ENCODE results near the gene ADD2. TPM values are rescaled to one million over a fixed set of nuclear protein-coding genes. Genes with fewer than 3 reads are reported as not detected.
"Not testable (repeated sequence)": the region's sequence is repeated elsewhere in the genome, so short reads cannot be mapped to it uniquely, and the experiment has no call there.

Gene ADD2
- total RNA-seq, 2 donors from 2014 or later = 3.0 to 5.2 TPM

GRCh38 chr2:70756128-70756527, 11.9 kb downstream of the ADD2 start:
- no peak for DNase-seq (ENCODE audit: low spot score)
- intact Hi-C loops (cut with DNase I) = no loop called here

DNA sequence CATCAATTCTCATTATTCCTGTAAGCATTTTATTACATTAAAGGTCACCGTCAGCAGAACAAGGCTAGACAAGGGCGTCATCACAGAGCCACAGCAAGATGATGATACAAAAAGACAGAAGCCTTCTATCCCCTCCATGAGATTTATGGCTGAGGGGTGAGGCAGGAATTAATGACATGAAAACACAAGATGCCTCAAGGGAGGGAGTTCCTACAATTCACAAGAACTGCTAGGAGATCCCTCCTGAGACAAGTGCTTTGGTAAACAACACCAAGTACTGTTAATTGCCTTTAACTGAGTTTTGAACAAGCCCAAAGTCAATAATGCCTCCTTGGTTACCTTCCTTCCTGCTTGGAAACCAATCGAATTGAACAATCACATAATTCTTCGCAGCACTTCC, 14.1 kb downstream of the ADD2 start:
- DNase-seq (ENCODE audit: low spot score) = no peak
- intact Hi-C loops (cut with DNase I) = no loop called here

- intact Hi-C loops (cut with DNase I) = no loop called here
- DNase-seq (ENCODE audit: low spot score) = no peak
Measured at GRCh38 chr2:70753031-70753430, 15.0 kb downstream of the ADD2 start.

DNA sequence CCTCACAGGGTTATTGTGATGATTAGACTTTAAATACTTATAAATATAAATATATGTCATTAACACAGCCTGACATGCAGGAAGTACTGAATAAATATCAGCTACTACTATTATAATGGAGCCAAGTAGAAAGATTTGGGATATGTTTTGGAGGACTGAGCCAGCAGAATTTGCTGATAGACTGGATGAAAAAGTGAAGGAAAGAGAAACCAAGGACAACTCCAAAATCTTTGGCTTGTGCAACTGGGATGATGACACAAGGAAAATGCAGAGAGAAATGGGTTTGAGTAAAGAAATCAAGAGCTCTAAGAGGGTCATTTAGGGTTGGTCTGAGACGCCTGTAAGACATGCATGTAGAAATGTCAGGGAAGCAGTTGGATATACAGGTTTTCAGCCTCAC, 15.6 kb downstream of the ADD2 start:
- intact Hi-C loops (cut with DNase I) = no loop called here
- no peak for DNase-seq (ENCODE audit: low spot score)

GRCh38 chr2:70751881-70752280, 16.1 kb downstream of the ADD2 start:
- DNase-seq (ENCODE audit: low spot score) = no peak

DNA sequence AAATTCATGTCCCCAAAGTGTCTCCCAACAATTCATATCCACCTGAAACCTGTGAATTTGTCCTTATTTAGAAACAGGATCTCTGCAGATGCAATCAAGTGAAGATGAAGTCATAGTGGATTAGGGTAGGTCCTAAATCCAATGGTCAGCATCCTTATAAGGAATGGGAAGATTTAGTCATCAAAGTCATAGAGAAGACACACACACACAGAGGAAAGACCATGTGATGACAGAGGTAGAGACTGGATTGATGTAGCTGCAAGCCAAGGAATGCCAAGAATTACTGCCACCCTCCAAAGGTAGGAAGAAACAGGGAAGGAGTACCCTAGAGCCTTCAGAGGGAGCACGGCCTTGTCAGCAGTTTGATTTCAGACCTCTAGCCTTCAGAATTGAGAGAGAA, 17.7 kb downstream of the ADD2 start:
- intact Hi-C loops (cut with DNase I) = no loop called here
- no peak for DNase-seq (ENCODE audit: low spot score)

More at GRCh38 chr2:70751881-70752280, 16.1 kb downstream of the ADD2 start:
- intact Hi-C loops (cut with DNase I) = no loop called here

- DNase-seq (ENCODE audit: low spot score) = no peak
- intact Hi-C loops (cut with DNase I) = no loop called here
Measured at GRCh38 chr2:70748002-70748784, 19.8 kb downstream of the ADD2 start.

- no peak for DNase-seq (ENCODE audit: low spot score)
- intact Hi-C loops (cut with DNase I) = no loop called here
Measured at GRCh38 chr2:70747284-70747683, 20.7 kb downstream of the ADD2 start.

GRCh38 chr2:70746094-70746974, 21.7 kb downstream of the ADD2 start:
- DNase-seq (ENCODE audit: low spot score) = no peak
- intact Hi-C loops (cut with DNase I) = no loop called here

DNA sequence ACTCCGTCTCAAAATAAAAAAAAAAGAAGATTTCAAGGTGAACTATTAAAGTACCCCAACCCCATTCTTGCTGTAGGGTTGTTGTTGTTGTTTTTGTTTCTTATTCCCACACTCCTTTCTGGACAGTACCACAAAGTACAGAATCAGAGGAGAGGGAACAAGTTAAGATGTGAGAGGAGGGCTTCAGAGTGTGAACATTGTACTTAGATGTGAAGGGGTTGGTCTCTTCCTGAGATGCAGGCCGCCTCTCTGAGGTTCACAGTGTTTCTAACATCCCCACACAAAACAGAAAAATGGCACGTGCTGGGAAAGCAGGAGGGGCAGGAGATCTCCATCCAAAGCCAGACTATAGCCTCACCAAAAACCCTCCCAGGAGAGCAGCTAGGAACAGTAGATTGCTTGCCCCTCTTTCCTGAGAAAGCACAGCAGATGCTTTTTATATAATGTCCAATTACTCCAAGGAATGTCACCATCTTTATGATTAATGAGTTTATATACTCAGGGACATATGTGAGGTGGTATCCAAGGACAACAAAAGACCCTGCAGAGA, 22.6 kb downstream of the ADD2 start:
- intact Hi-C loops (cut with DNase I) = no loop called here
- DNase-seq (ENCODE audit: low spot score) = no peak

DNA sequence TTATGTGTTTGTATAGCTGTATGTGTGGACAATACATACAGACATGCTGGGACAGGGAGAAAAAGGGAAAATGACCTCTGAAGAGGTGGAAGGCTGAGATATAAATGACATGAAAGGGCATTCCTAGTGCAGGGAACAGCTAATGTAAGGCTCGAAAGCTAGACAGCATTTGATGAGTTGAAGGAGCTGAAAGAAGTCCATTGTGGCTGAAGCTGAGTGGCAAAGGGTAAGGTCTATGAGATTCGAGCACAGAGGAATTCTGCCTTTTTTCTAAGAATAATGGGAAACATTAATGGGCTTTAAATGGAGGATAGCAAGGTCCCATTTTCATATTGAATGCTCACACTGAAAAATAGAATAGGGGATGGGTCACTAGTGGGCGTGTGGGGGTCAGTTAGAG, 23.6 kb downstream of the ADD2 start:
- intact Hi-C loops (cut with DNase I) = no loop called here
- DNase-seq (ENCODE audit: low spot score) = no peak

DNA sequence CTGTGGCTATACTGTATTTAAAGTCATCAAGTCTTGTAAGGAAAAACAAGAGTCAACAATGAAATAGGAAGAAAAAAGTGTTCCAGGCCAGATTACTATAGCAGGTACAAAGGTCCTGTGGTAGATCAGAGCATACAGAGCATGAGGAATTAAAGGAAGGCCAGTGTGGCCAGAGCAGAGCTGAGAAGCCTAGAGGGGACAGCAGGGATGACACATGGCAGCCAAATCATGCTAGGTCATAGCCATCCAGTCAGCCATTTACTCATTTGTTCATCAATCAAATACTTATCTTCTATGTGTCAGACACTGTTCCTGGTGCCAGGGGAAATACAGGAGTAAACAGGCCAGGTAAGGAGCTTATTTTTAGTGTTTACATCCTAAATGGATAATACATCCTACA, 24.3 kb downstream of the ADD2 start:
- intact Hi-C loops (cut with DNase I) = no loop called here
- no peak for DNase-seq (ENCODE audit: low spot score)

- intact Hi-C loops (cut with DNase I) = no loop called here
- DNase-seq (ENCODE audit: low spot score) = no peak
Measured at GRCh38 chr2:70743068-70743467, 24.9 kb downstream of the ADD2 start.

DNA sequence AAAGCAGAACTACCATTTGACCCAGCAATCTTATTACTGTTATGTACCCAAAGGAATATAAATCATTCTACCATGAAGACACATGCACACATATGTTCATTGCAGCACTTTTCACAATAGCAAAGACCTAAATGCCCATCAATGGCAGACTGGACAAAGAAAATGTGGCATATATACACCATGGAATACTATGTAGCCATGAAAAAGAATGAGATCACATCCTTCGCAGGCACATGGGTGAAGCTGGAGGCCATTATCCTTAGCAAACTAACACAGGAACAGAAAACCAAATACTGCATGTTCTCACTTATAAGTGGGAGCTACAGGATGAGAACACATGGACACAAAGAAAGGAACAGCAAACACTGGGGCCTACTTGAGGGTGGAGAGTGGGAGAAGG, 28.5 kb downstream of the ADD2 start:
- intact Hi-C loops (cut with DNase I); DNase-seq (ENCODE audit: low spot score): not testable (repeated sequence)

GRCh38 chr2:70738159-70738558, 29.8 kb downstream of the ADD2 start:
- no peak for DNase-seq (ENCODE audit: low spot score)
- intact Hi-C loops (cut with DNase I) = no loop called here

DNA sequence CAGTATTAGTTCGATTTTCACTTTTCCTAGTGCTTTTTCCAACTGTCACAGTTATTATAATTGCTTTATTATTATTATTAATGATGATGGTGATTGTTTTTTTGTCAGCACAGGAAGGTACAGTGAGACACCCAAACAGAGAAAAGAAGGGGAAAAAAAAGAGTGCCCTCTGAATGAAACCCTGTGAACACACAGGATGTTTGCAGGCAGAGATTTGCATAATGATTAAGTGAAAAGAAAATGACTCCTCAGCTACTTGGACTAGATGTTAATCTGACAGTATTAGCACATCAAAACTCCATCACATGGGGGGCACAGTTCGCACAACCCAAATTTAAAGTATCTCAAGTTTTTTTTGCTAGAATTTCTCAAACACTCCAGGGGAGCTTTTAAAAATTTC, 32.9 kb downstream of the ADD2 start:
- intact Hi-C loops (cut with DNase I) = no loop called here
- no peak for DNase-seq (ENCODE audit: low spot score)

GRCh38 chr2:70733646-70734180, 34.3 kb downstream of the ADD2 start:
- no peak for DNase-seq (ENCODE audit: low spot score)

DNA sequence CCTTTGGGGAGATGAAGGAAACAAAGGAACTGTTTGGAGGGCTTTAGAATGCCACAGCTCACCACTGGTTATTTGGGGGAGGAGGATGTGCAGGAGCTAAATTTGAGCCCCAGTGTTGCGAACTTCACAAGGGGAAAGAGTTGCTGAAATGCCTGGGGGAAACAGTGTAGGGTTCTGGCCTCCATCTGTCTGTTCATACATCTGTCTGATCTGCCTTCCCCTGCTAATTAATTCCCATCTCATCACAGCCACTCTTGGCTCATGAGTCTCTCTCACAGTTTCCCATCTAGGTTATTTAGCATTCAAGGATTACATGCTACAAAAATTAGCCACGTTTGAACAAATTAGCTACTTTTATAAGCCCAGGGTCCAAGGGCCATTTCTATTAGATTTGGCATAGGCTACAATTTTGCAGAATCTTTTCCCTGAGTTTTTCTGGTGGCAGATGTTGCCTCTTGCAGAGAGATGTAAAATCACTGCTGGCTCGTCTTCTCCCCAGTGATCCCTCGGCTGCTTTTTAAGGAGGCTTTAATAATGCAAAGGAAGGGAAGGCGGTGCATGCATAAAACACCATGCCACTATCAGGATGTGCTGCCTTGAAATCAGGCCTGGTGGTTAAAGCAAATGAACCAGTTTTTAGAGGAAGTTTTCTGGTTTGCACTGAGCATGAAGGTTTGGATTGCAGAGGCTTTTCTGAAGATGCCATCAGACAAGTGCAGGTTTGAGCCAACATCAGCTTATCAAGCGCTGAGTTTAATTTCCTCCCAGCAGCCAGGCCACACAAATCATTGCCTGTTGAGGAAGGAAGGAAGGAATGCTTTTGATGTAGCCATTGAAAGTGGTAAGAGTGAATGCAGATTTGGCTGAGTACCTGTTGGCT, 35.0 kb downstream of the ADD2 start:
- no peak for DNase-seq (ENCODE audit: low spot score)
- intact Hi-C loops (cut with DNase I) = no loop called here

More at GRCh38 chr2:70733646-70734180, 34.3 kb downstream of the ADD2 start:
- intact Hi-C loops (cut with DNase I) = no loop called here

DNA sequence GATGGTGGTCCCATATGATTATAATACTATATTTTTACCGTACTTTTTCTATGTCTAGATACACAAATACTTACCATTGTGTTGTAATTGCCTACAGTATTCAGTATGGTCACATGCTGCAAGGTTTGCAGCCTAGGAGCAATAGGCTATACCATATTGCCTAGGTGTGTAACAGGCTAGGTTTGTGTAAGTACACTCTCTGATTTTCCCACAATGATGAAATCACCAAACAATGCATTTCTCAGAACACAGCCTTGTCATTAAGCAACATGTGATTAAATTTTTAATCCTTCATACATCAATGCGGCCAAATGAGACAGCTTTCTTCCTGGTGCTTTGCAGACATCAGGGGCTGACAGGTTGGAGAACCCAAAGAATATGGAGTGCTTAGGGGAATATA, 37.3 kb downstream of the ADD2 start:
- intact Hi-C loops (cut with DNase I) = no loop called here

More for the DNA sequence above, 37.3 kb downstream of the ADD2 start:
- no peak for DNase-seq (ENCODE audit: low spot score)

Data from posterior vena cava (tissue), 2 donors.